SW 1271 (cell line): ENCODE data around the gene XXYLT1.

Experiments used
- DNase-seq, 2 experiments: peaks; one replicate each; lab custom pipeline; 2025; lab: John Stamatoyannopoulos, UW

Gene XXYLT1

DNA sequence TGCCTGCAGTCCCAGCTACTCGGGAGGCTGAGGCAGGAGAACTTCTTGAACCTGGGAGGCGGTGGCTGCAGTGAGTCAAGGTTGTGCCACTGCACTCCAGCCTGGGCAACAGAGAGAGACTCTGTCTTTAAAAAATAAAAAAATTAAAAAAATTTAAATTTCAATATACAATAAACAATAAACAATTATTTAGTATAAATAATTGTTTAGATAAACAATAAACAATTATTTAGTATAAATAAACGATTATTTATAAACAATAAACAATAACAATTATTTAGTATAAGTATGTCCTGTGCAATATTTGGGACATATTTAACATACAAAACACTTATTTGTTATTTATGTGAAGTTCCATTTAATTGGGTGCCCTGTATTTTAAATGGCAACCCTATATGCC is 119.6 kb downstream of the XXYLT1 start:
- no peak for DNase-seq

GRCh38 chr3:195150181-195151118 is 120.5 kb downstream of the XXYLT1 start:
- DNase-seq: no peak

DNA sequence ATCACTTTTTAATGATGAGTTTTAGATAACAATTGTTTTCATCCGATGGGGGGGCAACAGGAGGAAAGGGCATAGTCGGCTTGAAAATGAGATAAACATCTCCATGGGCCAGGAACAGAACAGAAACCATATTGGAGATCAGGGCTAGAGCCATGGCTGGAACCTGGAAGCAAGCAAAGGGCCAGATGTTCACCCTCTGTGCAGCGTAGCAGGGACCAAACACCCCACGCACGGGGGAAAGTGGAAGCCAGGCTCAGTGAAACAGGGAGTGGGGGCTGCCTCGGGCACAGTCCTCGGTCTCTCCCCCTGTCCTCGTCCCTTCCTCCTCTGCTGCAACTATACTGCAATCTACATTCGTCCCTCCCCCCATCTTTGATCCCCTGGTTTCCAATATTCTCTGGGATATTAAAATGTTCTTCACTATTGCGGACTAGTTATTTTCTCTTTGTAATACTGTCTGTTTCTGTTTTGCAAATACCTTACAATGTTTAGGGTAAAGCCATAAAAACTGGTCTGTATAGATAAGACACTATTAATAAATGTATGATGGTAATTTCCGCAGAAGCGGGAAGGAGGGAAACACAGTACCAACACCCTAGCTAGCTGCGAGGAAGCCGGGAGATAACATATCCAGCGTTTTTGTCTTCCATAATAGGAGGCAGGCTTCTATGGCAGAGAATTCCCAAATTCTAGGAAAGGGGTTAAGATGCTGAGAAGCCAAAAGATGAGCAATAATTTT is 121.5 kb downstream of the XXYLT1 start:
- no peak for DNase-seq

DNA sequence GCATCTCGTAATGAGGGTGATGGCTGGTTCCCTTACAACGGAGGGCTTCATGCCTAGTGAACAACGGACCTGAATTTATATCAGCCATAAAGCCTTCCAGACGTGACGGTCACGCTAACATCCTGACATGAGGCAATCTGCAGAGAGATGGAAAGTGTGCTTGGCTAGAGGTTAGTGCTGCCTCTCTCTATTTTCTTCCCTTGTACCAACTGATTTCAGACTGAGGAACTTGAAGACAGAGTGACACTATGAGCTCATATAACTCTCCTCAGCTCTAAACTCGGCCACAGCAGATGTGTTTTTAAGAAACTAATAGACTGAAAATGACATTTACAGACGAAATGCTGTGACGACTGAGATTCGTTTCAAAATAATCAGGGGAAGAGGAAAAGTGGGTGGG is 122.4 kb downstream of the XXYLT1 start:
- DNase-seq: no peak

- no peak for DNase-seq
Measured at GRCh38 chr3:195147649-195148080, 123.3 kb downstream of the XXYLT1 start.

GRCh38 chr3:195146131-195146530 is 124.8 kb downstream of the XXYLT1 start:
- DNase-seq: no peak

DNA sequence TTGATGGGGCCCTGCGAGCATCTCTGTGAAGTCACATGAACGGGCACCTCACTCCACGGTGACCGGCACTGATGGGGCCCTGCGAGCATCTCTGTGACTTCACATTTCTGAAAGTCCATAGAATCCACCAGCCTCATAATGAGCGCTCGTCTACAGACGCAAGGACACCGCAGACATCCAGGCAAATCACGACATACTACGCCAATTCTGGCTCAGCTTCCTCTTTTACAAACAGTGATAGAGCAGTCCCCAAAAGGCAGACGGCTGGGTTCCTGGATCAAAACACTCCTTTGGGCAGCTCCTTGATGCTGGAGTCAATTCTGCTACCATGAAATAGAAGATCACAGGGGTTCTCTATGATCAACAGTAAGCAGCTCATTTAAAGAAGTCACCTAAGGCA is 125.4 kb downstream of the XXYLT1 start:
- DNase-seq: no peak

GRCh38 chr3:195143221-195143620 is 127.7 kb downstream of the XXYLT1 start:
- no peak for DNase-seq

DNA sequence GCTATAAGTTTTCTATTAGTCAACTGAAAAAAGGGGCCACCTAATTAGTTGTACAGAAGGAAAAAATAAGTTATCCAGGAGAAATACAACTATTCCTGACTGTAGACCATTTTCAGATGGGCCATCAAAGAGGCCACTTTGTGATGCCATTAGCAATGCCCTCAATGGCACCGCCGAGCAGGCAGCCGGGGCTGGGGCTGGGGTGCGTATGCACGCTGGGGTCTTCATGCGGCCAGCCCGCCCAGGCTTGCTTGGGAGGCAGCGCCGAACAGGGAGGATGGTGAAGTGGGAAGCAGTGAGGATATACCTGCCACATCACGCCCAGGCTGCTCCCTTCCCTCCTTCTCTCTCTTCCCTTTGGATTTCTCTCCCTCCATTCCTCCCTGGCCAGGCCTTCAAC is 128.4 kb downstream of the XXYLT1 start:
- DNase-seq: no peak

GRCh38 chr3:195140816-195141793 is 129.9 kb downstream of the XXYLT1 start:
- no peak for DNase-seq

DNA sequence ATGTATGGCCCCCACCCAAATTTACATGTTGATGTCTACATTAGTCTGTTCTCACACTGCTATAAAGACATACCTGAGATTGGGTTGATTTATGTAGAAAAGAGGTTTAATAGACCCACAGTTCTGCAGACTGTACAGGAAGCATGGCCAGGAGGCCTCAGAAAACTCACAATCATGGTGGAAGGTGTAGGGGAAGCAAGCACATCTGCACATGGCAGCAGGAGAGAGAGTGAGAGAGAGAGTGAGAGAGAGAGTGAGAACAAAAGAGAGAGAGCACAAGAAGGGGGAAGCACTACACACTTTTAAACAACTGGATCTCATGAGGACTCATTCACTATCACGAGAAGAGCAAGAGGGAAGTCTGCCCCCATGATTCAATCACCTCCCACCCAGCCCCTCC is 130.5 kb downstream of the XXYLT1 start:
- no peak for DNase-seq

- DNase-seq: no peak
Measured at GRCh38 chr3:195139876-195140240, 131.1 kb downstream of the XXYLT1 start.

DNA sequence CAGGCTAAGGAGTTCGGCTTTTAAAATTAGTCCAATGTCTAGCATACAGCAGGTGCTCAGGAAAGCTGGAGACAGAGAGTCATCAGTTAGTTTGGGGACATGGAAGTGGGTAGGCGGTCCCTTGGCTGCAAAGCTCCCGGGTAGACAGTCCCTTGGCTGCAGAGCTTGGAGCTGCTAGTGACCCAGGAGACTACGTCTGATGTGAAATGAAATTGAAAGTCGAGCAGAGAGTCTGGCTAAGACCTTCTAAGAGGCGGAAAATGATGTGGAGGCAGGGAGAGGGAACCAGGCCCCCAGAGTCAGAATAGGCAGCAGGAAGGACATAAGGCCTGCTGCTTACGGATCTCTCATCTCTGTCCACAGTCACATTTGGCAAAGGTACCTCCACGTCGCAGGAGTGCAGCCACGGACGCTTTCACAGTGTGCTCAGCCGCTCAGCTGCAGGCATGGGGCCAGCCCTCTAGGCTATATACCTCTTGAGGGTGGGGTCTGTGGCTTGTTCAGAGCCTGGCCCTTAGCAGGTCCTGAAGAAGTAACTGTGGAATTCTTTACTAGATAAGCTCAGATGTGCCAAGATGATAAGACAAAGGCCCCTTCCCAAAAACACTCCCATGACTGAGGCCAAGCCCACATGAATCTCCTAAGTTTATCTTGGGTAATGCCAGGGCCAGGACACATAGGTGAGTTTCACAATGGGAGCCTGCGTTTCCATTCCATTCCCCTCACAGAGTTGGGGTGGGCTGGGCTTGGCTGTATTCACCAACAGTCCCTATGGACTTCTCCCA is 131.7 kb downstream of the XXYLT1 start:
- DNase-seq: no peak

GRCh38 chr3:195137638-195138588 is 133.0 kb downstream of the XXYLT1 start:
- no peak for DNase-seq

DNA sequence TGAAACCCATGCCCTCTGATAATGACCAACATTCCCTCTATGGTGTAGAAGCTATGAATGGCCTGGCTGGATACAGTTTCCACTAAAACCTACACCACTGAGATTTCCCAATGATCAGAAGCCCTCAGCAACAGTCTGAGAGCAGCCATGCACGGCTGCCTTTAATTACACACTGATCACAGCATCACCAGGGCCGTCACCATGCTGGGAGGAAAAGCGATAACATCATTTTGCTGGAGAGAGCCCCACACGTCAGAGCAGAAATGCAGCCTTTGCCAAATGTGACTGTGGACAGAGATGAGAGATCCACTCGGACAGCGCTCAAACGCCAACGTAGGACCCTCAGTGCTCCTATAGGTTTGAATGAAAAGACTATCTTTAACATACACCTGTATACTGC is 135.0 kb downstream of the XXYLT1 start:
- no peak for DNase-seq

DNA sequence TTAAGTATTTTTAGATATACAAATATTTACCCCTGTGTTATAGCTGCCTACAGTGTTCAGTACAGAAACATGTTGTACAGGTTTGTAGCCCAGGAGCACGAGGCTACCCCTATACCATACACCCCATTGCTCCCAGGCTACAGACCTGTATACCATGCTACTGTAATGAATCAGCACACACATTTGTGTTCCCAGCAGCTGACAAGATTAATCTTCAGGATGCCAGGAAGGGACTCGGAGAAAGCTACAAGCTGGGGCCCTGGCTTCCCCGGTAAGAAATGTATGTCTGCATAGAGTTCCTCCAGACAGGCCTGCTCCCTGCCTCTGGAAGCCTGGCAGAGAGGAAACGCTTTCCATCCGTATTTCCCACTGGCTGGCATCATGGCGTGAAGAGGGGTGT is 136.5 kb downstream of the XXYLT1 start:
- DNase-seq: no peak

DNA sequence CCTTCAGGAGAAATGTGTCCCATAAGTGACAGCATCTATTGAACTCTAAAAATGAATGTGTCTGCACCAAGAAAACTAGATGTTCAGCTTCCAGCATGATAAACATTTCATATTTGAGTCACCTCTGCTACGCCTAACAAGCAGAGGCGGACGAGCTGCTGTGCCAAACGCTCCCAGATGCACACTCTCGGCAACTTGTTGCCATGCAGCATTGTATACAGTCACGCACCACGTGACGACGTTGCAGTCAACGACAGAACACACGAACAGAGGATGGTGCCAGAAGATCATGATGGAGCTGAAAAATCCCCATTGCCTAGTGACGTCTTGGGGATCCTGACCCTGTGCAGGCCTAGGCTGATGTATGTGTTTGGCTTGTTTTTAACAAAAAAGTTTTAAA is 137.5 kb downstream of the XXYLT1 start:
- no peak for DNase-seq

- DNase-seq: no peak
Measured at GRCh38 chr3:195133013-195133412, 137.9 kb downstream of the XXYLT1 start.

DNA sequence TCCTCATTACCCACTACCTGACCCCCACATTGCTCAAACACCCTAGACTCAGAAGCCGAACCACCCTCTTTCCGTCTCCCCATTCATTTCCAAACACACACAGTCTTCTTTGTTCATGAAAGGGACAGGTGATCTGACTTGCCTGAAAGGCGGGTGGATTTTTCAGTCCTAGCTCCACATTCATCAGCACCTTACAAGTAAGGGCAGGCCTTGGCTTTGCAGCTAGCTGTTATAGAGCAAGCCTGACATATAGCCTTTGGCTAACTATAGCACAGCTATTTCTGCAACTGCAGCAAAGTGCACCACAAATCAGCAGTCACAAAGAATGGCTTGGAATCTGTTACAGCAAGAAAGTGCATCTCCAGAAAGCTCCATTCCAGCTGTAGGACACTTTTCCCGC is 139.8 kb downstream of the XXYLT1 start:
- no peak for DNase-seq
